Cerebellar nuclear complex (tissue), 1 donor: Measurements from ENCODE around the gene CTNND2.

Source experiments
- DNase-seq, 2 experiments: peaks; one replicate each; lab custom pipeline; 2025; lab: John Stamatoyannopoulos, UW

The CTNND2 gene

DNA sequence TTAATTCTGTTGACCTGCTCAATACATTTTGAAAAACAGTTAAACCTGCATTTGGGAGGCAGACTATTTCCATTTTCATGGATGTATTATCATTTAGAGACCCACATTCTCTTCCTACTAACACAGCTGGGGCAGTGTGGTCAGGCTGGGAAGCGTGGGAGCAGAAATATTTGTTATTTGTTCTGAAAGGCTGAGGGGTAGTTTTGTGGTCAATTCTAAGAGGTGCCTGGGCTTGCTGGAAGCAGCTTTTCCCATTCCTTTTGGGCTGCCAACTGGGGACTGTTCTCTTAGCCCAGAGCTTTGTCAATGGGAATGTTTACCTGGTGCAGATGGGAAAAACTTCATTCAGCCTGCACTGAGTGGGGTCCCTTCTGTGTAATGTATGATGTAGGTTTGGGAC is 971.8 kb downstream of the CTNND2 start:
- no peak for DNase-seq

DNA sequence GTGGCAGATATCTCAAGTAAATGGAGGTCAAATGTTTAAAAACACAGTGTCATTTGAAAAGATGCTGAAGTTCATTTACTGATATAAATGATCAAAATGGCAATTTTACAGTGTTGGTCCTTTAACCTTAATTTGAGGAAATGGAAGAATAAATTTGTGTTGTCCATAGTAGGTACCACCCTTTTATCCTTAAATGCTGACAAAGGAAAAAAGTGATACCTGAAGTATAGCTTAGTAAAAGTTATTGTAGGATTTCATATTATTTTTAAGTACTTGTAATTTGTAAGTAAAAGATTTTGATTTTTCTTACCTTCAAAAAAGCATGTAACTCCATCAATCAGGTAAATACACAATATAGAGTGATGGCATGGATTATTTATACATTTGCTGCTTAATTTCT is 976.6 kb downstream of the CTNND2 start:
- DNase-seq: no peak

DNA sequence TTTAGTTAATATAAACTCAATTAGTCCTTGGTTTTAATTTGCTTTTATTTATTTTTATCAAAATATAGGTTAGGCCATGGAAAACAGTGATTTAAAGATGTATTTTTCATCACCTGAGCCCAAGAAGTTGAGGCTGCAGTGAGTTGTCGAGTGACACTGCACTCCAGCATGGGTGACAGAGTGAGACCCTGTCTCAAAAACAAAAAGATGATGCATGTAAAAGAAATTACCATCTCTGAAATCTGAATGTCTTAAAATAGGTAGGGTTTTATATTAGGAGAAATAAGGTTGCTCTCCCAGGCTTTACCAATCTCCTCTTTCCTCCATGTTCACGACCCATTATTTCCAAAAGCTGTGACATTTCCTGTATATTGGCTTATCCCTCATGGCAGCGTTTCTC is 980.9 kb downstream of the CTNND2 start:
- DNase-seq: no peak
